HG03045 (cell line): ENCODE data around the gene CDKL5.

ENCODE experiments used
- ATAC-seq: cut with Tn5 transposase; IDR thresholded peaks from one replicate; pipeline ENCODE4 v1.9.1; 2021; ENCODE audit warnings: mild to moderate bottlenecking, moderate library complexity; ENCODE audit not compliant: unreplicated experiment

Gene CDKL5

GRCh38 chrX:18640686-18641085 is 215.3 kb downstream of the CDKL5 start:
- no peak for ATAC-seq

- no peak for ATAC-seq
These were observed 217.8 kb downstream of the CDKL5 start for GRCh38 chrX:18643243-18643642.

- no peak for ATAC-seq
These were observed 218.4 kb downstream of the CDKL5 start for GRCh38 chrX:18643853-18644252.

GRCh38 chrX:18647621-18648020 is 222.2 kb downstream of the CDKL5 start:
- ATAC-seq = no peak

GRCh38 chrX:18649498-18649951 is 224.1 kb downstream of the CDKL5 start:
- no peak for ATAC-seq

- no peak for ATAC-seq
These were observed 225.3 kb downstream of the CDKL5 start for GRCh38 chrX:18650662-18651061.

- ATAC-seq = no peak
These were observed 227.2 kb downstream of the CDKL5 start for GRCh38 chrX:18652636-18653035.

GRCh38 chrX:18654875-18655836 is 229.7 kb downstream of the CDKL5 start:
- no peak for ATAC-seq

GRCh38 chrX:18661273-18661672 is 235.9 kb downstream of the CDKL5 start:
- no peak for ATAC-seq

- no peak for ATAC-seq
These were observed 239.5 kb downstream of the CDKL5 start for GRCh38 chrX:18664947-18665346.

GRCh38 chrX:18666614-18667013 is 241.2 kb downstream of the CDKL5 start:
- ATAC-seq = no peak

- no peak for ATAC-seq
These were observed 242.8 kb downstream of the CDKL5 start for GRCh38 chrX:18668071-18668835.

GRCh38 chrX:18672008-18672407 is 246.6 kb downstream of the CDKL5 start, which contains the start of gene RS1:
TSS of gene RS1 (minus strand) at chrX:18672108. CDS start at chrX:18672068, 40 bp downstream.
- no peak for ATAC-seq

GRCh38 chrX:18674417-18674787 is 249.0 kb downstream of the CDKL5 start:
- ATAC-seq = peak; percentile 37

- ATAC-seq = peak; percentile 84
These were observed 249.7 kb downstream of the CDKL5 start for GRCh38 chrX:18674788-18675735.

- no peak for ATAC-seq
These were observed 250.6 kb downstream of the CDKL5 start for GRCh38 chrX:18676050-18676449.

- no peak for ATAC-seq
These were observed 251.1 kb downstream of the CDKL5 start for GRCh38 chrX:18676470-18676869.

GRCh38 chrX:18677161-18677869 is 251.9 kb downstream of the CDKL5 start:
- ATAC-seq = no peak

GRCh38 chrX:18681996-18682395 is 256.6 kb downstream of the CDKL5 start:
- ATAC-seq = no peak

GRCh38 chrX:18682979-18683387 is 257.6 kb downstream of the CDKL5 start:
- ATAC-seq = no peak
